T-helper 1 cell treated with Interleukin-12 subunit alpha and Interleukin-12 subunit beta and Interleukin-4 antibody, amounts not matched to agents 30 μg/mL and 1 μg/mL, for 36 hours (primary cell): ENCODE data around the gene PODNL1.

Experiments
- H3K27ac Mint-ChIP-seq: one replicate; pipeline ENCODE4 v1.8.0; 2021; ENCODE audit warnings: mild to moderate bottlenecking, mixed read lengths
- H3K27me3 Mint-ChIP-seq: one replicate; pipeline ENCODE4 v1.8.0; 2021; ENCODE audit warnings: low read depth, mixed read lengths
- H3K36me3 Mint-ChIP-seq: one replicate; pipeline ENCODE4 v1.8.0; 2021; ENCODE audit warnings: low read depth, mixed read lengths
- H3K4me1 Mint-ChIP-seq: one replicate; pipeline ENCODE4 v1.8.0; 2021; ENCODE audit warnings: low read depth, mixed read lengths
- H3K4me3 Mint-ChIP-seq: one replicate; pipeline ENCODE4 v1.8.0; 2021; ENCODE audit warnings: mild to moderate bottlenecking, moderate library complexity, mixed read lengths
- H3K9me3 Mint-ChIP-seq: one replicate; pipeline ENCODE4 v1.8.0; 2021; ENCODE audit warnings: mixed read lengths

The PODNL1 gene

DNA sequence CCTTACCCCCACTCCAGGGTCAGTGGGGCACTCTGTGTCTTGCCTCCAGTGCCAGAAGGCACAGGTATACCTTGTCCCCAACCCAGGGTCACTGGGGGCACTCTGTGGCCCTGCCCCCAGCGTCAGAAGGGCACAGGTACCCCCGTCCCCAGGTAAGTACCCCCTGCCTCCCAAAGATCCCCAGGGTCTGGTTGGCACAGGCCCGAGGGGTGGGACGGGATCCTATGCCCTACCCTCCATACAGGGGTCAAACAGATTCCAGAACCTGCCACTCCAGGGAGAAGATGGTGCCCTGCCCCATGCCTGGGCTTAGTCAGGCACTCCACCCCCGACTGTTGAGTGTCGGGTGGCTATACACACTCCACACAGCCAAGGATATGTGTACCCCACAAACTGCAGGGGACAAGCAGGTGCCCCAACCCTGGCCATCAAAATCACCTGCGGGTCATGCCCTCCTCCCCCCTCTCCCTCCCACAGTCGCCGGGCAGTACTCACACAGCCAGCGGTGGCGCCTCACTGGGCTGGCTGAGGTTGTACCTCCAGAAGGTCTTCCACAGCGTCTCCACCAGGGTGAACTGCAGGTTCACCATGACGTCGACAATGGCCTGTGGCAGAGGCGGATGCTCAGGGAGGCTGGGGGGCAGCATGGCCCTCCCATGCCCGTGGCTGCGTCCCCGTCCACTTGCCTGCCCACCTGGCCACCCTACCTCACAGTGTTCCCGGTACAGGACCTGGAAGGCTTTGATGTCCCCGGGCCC, 27.9 kb upstream of the PODNL1 start:
- Mint-ChIP-seq H3K4me1 (peaks cover 3% of the 10 kb centered on the region), H3K27me3 (no peaks in the 10 kb centered on the region), H3K36me3 (peaks cover 9% of the 10 kb centered on the region), H3K9me3 (no peaks in the 10 kb centered on the region), H3K4me3 (no peak overlapping the region), H3K27ac (no peak overlapping the region)

DNA sequence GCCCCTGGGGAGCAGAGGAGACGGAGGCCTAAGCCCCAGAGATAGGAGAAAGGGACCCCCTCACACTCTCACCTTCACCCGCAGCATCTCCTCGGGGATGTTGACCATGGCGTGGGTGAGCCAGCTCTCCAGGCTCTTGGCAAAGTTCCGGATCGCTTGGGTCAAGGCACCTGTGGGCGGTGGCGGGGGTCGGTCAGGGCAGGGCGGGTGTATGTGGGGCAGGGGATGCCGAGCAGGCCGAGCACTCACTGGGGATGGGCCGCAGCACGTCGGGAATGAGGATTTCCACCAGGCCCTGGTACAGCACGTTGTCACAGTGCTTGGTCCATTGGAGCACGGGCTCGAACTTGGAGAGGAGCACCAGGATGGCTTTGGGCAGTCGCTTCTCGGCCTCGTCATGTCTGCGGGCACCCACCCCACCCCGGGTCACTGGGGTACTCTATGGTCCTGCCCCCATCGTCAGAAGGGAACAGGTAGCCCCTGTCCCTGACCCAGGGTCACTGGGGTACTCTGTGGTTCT, 27.2 kb upstream of the PODNL1 start:
- H3K9me3 Mint-ChIP-seq, result no peaks in the 10 kb centered on the region
- no peak overlapping the region for H3K4me3 Mint-ChIP-seq
- no peak overlapping the region for H3K27ac Mint-ChIP-seq
- H3K4me1 Mint-ChIP-seq, result peaks cover 3% of the 10 kb centered on the region
- H3K27me3 Mint-ChIP-seq, result no peaks in the 10 kb centered on the region
- peaks cover 11% of the 10 kb centered on the region for H3K36me3 Mint-ChIP-seq

DNA sequence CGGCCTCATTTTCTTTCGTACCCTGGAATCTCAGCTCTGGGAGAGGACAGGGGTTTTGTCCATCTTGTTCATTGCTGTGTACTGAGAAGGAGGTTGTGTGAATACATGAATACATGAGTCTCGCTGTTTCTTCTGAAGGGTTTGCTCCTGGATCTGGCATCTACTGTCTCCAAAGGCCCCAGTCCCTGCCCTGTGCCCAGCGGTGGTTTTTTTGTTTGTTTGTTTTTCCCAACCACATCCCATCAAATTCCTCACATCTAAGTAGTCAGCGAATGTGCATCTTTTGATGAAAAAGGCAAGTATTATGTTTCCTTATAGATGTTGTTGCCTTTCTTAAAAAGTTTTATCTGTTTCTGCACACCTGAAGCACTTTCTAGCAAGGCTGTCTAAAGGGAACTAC, 26.6 kb upstream of the PODNL1 start:
- Mint-ChIP-seq H3K27ac (no peak overlapping the region), H3K4me1 (peaks cover 3% of the 10 kb centered on the region), H3K36me3 (peaks cover 12% of the 10 kb centered on the region)

DNA sequence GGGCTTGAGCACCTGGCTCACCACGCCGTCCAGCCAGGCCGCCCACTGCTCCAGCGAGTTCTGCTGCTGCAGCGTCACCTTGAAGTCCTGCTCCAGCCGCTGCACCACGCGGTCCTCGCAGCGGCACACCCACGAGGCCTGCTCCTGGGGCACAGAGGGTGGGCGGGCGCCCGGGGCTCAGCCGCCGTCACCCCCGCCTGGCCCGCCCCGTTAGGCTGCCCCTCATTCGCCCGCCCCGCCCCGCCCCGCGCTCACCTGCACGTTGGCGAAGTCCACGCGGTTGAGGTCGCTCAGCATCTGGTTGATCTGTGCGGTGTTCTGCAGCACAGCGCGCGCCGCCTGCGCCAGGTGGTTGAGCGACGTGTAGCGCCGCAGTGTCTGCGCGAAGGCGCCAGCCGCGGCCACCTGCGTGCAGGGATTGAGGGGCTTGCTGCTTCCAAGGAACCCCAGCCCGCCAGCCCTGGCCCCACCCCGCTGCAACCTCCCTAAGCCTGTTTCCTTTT, 25.4 kb upstream of the PODNL1 start:
- peaks cover 3% of the 10 kb centered on the region for H3K4me1 Mint-ChIP-seq
- H3K36me3 Mint-ChIP-seq, result peaks cover 9% of the 10 kb centered on the region
- H3K9me3 Mint-ChIP-seq, result no peaks in the 10 kb centered on the region
- no peak overlapping the region for H3K27ac Mint-ChIP-seq
- H3K4me3 Mint-ChIP-seq, result no peak overlapping the region
- H3K27me3 Mint-ChIP-seq, result no peaks in the 10 kb centered on the region

More for the DNA sequence above, 26.6 kb upstream of the PODNL1 start:
- Mint-ChIP-seq H3K4me3 (no peak overlapping the region), H3K27me3 (no peaks in the 10 kb centered on the region), H3K9me3 (no peaks in the 10 kb centered on the region)

DNA sequence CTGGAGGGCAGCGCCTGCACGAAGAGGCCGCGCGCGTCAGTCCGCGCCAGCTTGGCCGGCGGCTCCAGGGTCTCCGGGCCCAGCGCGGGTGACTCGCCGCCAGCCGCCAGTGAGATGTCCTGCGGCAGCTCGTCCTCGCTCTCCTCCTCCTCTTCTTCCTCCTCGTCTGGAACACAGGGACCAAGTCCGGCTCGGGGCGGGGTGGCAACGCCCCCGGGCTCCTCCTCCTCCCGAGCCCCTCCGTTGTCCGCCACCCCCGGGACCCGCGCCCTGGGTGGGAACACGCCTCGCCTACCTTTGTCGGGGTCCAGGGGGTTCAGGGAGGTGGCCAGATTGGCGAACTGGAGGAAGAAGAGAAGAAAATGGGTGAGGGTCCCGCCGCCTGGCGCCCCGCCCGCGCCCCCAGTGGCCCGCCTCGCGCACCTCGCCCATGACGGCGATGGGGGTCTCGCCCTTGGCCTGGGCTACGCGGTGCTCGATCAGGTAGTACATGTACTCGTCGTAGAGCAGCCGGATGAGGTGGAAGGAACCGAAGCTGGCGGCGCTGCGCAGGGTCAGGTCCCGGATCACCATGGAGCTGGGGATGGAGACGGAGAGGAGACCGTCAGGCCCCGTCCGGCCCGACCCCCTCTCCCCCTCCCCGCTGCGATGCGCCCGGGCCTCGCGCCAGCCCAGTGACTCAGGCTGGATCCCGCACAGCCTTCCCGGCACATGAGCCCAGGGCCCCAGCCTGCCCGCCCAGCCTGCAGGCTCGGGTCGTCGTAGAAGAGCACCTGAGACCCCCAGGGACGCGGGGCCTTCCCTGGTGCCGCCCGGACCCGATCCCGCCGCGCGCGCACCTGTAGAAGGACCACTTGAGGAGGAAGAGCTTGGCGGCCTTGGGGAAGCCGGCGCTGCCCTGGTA, 24.7 kb upstream of the PODNL1 start:
- no peak overlapping the region for H3K4me3 Mint-ChIP-seq
- peaks cover 12% of the 10 kb centered on the region for H3K36me3 Mint-ChIP-seq
- H3K9me3 Mint-ChIP-seq, result no peaks in the 10 kb centered on the region
- H3K27ac Mint-ChIP-seq, result no peak overlapping the region
- peaks cover 3% of the 10 kb centered on the region for H3K4me1 Mint-ChIP-seq
- no peaks in the 10 kb centered on the region for H3K27me3 Mint-ChIP-seq

DNA sequence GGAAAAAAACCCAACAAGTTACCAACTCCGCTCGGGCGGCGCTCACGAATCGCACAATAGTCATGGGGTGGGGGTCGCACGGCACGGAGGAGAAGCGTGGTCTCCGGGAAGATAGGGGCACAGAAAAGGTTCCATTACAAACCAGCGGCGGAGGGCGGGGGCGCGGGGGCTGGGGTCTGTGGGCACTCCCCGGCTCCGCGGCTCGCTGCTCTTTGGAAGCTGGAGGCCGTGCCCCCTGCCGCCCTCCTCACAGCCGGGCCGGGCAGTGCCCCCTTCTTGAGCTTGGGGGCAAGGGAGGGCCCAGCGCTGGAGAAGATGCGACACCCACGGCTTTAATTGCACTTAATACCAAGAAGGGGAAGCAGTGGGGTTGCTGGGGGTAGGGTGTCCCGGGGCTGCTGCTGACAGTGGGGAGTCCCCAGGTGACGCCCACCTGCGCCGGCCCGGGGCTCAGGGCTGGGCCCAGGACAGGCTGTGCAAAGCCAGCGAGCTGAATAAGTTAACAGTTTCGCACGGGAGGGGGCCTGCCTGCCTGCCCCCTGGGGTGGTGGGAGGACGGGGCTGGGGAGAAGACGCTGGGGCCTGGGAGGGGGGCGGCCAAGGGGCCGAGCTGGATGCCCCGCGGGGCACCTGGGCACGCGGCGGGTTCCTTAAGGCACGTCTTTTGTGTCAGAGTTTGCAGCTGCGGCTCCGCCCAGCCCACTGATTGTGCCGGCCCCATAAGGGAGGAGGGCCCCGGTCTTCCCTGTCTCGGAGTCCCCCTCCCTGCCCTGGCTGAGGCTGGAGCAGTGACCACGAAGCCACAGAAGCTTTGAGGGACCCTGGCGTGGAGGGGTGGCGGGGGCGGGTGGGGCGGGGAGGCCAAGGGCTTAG, 23.8 kb upstream of the PODNL1 start:
- H3K27me3 Mint-ChIP-seq, result no peaks in the 10 kb centered on the region
- no peak overlapping the region for H3K4me3 Mint-ChIP-seq
- no peaks in the 10 kb centered on the region for H3K9me3 Mint-ChIP-seq
- peaks cover 12% of the 10 kb centered on the region for H3K36me3 Mint-ChIP-seq
- H3K27ac Mint-ChIP-seq, result no peak overlapping the region
- peaks cover 3% of the 10 kb centered on the region for H3K4me1 Mint-ChIP-seq

DNA sequence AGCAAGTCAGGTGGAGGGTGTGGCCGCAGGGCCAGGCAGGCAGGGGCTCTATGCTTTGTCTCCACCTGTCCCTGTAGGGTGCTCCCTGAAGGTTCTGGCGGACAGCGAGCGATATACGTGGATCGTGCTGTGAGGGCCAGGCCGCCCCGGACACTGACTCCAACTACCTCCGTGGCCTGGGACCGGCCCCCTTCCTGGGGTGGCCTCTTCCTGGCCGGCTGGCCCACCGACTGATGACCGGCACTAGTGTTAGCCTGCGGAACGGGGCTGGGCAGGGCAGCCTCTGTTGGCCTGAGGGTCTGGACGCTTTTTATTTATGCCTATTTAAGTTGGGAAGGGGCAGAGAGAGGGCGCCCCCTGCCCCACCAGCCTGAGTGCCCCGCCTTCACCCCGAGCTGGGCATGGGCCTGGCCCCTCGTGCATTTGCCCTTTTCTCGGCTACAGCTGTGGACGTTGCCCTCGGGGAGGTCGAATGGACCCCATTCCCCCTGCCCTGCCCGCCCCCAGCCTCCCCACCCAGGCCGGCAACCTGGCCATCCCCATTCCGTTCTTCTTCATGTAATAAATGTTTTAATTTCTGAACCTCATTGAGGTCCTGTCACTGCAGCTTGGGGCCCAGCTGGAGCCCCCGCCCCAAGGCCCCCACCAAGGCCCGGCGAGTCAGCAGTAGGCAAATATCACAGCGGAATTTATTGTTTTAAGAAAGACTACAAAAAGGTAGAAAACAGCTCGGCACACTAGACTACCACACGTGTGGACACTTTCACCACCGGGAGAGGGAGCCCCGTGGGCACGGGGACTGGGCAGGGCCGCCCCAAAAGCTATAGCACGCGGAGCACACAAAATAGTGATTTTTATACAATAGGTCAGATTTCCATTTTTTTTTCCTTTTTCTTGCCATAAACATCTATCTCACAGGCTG, 22.9 kb upstream of the PODNL1 start:
- peaks cover 12% of the 10 kb centered on the region for H3K36me3 Mint-ChIP-seq
- no peaks in the 10 kb centered on the region for H3K27me3 Mint-ChIP-seq
- peaks cover 3% of the 10 kb centered on the region for H3K4me1 Mint-ChIP-seq
- no peak overlapping the region for H3K4me3 Mint-ChIP-seq
- no peak overlapping the region for H3K27ac Mint-ChIP-seq
- H3K9me3 Mint-ChIP-seq, result no peaks in the 10 kb centered on the region

DNA sequence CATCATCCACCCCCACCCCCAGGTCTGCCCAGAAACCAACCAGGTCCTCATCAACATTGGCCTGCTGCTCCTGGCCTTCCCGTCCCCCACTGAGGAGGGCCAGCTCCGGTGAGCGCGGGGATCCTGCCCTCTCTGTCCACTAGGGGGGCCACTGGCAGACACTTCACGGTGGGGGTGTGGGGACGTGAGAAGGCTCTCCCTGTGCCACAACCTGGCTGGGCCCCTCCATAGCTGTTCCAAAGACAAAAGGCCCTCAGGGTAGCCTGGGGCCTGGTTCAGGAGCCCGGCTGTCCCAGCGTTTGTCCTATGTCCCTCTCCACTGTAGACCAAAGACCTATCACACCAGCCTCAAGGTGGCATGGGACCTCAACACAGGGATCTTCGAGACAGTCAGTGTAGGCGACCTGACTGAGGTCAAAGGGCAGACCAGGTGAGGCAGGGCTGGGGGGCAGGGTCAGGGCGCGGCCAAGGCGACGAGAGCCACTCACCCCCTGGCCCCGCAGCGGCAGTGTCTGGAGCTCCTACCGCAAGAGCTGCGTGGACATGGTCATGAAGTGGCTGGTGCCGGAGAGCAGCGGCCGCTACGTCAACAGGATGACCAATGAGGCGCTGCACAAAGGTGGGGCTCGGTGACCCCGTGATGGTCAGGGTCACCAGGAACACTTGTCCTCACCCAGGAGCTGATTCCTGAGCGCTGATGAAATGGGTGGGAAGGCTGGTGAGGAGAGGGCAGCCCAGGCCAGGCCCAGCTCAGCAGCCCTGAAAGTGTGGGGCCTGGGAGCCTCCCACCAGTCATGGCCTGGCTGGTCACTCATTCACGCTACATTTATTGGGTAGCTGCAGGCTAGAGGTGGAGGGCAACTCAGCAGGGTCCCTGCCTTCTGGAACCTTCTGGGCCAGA, 22.0 kb upstream of the PODNL1 start:
- peaks cover 12% of the 10 kb centered on the region for H3K36me3 Mint-ChIP-seq
- H3K27ac Mint-ChIP-seq, result no peak overlapping the region
- peaks cover 3% of the 10 kb centered on the region for H3K4me1 Mint-ChIP-seq
- no peak overlapping the region for H3K4me3 Mint-ChIP-seq
- H3K27me3 Mint-ChIP-seq, result no peaks in the 10 kb centered on the region
- no peaks in the 10 kb centered on the region for H3K9me3 Mint-ChIP-seq

DNA sequence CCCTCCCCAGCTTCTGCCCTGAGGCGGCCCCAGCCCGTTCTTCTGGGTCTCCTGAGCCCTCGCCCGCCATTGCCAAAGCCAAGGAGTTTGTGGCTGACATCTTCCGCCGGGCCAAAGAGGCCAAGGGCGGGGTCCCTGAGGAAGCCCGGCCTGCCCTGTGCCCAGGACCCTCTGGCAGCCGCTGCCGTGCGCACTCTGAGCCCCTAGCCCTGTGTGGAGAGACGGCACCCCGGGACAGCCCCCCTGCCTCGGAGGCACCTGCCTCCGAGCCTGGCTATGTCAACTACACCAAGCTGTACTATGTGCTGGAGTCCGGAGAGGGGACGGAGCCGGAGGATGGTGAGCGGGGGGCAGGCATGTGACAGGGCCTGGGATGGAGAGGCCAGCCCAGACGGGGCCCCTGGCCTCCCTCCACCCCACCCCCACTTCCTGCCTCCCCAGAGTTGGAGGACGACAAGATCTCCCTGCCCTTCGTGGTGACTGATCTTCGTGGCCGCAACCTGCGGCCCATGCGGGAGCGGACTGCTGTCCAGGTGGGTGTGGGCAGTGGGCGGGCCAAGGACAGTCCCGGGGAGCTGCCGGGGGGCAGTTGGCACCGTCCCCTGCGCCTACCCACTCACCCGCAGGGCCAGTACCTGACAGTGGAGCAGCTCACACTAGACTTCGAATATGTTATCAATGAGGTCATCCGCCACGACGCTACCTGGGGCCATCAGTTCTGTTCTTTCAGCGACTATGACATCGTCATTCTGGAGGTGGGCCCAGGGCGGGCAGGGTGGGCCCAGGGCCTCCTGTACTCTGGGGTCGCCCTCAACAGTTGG, 21.1 kb upstream of the PODNL1 start:
- Mint-ChIP-seq H3K4me1 (peaks cover 3% of the 10 kb centered on the region), H3K27ac (no peak overlapping the region), H3K9me3 (no peaks in the 10 kb centered on the region), H3K27me3 (no peaks in the 10 kb centered on the region), H3K4me3 (no peak overlapping the region), H3K36me3 (peaks cover 16% of the 10 kb centered on the region)

DNA sequence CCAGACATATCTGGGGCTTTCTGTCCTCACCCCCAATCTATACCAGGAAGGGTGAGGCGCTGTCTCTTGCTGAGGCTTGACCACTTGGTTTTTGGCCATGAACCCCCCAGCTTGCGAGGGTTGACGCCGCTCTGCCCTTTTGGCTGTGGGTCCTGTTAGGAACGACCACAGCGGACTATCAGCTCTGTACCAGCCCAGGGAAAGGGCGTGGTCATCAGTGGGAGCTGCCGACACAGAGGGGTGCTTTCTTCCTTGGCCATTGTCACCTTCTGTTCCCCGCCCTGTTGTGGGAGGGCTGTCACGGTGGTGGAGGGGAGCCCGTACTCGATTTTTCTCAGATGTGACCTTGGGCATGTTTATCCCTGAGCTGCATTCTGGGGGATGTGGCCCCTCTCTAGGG, 19.8 kb upstream of the PODNL1 start:
- Mint-ChIP-seq H3K27ac (no peak overlapping the region), H3K4me3 (no peak overlapping the region), H3K4me1 (peaks cover 10% of the 10 kb centered on the region), H3K36me3 (peaks cover 16% of the 10 kb centered on the region), H3K9me3 (no peaks in the 10 kb centered on the region), H3K27me3 (no peaks in the 10 kb centered on the region)

DNA sequence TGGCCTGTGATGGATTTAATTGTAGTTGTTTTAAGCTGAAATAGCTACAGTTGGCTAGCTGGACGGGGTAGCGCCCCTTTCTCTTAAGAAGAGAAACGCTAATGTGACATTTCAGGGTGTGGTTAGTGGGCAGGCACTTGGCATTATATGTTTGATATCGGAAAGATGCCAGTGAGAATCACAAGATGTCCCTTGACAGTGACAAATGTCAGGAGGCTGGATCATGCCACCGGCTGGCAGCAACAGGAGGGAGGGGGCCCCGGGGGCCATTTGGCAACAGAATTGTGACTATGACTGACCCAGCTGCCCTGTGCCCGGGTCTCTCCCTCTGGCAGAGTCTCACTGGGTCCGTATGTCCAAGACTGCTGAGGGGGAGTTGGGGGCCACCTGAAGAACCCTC, 18.8 kb upstream of the PODNL1 start:
- Mint-ChIP-seq H3K9me3 (no peaks in the 10 kb centered on the region), H3K27me3 (no peaks in the 10 kb centered on the region), H3K4me1 (peaks cover 10% of the 10 kb centered on the region), H3K27ac (no peak overlapping the region), H3K4me3 (no peak overlapping the region), H3K36me3 (peaks cover 16% of the 10 kb centered on the region)

DNA sequence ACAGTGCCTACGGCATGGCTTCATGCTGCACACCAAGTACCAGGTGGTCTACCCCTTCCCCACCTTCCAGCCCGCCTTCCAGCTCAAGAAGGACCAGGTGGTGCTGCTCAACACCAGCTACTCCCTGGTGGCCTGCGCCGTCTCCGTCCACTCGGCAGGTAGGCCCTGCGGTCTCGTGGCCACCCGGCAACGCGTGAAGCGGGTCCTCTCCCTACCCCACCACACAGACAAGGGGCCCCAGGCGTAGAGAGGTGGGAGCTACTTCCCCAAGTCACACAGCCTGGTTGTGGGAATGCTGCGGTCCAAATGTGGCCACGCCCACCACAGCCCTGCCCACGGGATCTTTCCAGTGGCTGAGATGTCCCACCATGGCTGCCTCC, 18.1 kb upstream of the PODNL1 start:
- peaks cover 8% of the 10 kb centered on the region for H3K4me1 Mint-ChIP-seq
- H3K4me3 Mint-ChIP-seq, result no peak overlapping the region
- peaks cover 12% of the 10 kb centered on the region for H3K36me3 Mint-ChIP-seq
- no peaks in the 10 kb centered on the region for H3K9me3 Mint-ChIP-seq
- no peaks in the 10 kb centered on the region for H3K27me3 Mint-ChIP-seq
- no peak overlapping the region for H3K27ac Mint-ChIP-seq
